GM23248 (cell line): ENCODE measurements around the gene CTSD.
"Not testable (repeated sequence)": the region's sequence is repeated elsewhere in the genome, so short reads cannot be mapped to it uniquely, and the experiment has no call there.

Experiments
- EZH2 ChIP-seq: fragments of 200-600 bp; sonication (generic); IDR thresholded peaks from 2 replicates; pipeline ENCODE4 v1.6.1; 2018; ENCODE audit warnings: antibody characterized with exemption, mild to moderate bottlenecking; ENCODE audit not compliant: insufficient read depth, poor library complexity, severe bottlenecking
- EZH2phosphoT487 ChIP-seq: fragments of 200-600 bp; sonication (generic); IDR thresholded peaks from 2 replicates; pipeline ENCODE4 v1.6.1; 2018; ENCODE audit warnings: antibody characterized with exemption, moderate library complexity, mild to moderate bottlenecking, low read depth; ENCODE audit not compliant: insufficient read depth

- not testable (repeated sequence) for TF ChIP-seq EZH2phosphoT487, EZH2
Measured at GRCh38 chr11:1803835-1804519, 40.2 kb upstream of the CTSD start.
